Uterus (tissue), 2 donors: Measurements from ENCODE around the gene FBXL22.

Experiments
- CTCF ChIP-seq, 4 experiments: fragments of 200-600 bp in 2 of 4; fragments of 450-650 bp in 2 of 4; sonication (generic) in 2 of 4; IDR thresholded peaks; one replicate each; pipeline ENCODE4 v1.5.1; 2016 to 2019; ENCODE audit warnings: antibody characterized with exemption in 4 of 4, mild to moderate bottlenecking in 2 of 4, moderate library complexity in 1 of 4
- POLR2A ChIP-seq, 2 donors: fragments of 450-650 bp; IDR thresholded peaks; one replicate each; pipeline ENCODE4 v1.6.1; 2016; ENCODE audit warnings: antibody characterized with exemption in 2 of 2, mild to moderate bottlenecking in 1 of 2, moderate library complexity in 1 of 2

- no peak for TF ChIP-seq CTCF (IDR thresholded peaks at IDR 0.05)
- no peak for TF ChIP-seq POLR2A (IDR thresholded peaks at IDR 0.05)
These were observed 41.7 kb upstream of the FBXL22 start for GRCh38 chr15:63555507-63555906.
